H1 (cell line): ENCODE measurements around the gene GPRIN1. TPM values are rescaled to one million over a fixed set of nuclear protein-coding genes. Genes with fewer than 3 reads are reported as not detected.

ENCODE experiments used
- ASH2L ChIP-seq: fragments of 200-600, 300-600 bp; sonication (generic); IDR thresholded peaks from one replicate; pipeline ENCODE4 v1.7.1; 2017; ENCODE audit warnings: low read length
- BRCA1 ChIP-seq: IDR thresholded peaks from 2 replicates; pipeline ENCODE4 v1.6.1; 2012; ENCODE audit warnings: low read depth, low read length, improper control_type of control experiment
- CBX8 ChIP-seq: fragments of 300-800, 300-1000 bp; sonication (generic); IDR thresholded peaks from 2 replicates; pipeline ENCODE4 v1.7.1; 2016; ENCODE audit warnings: low read depth, low read length, borderline replicate concordance
- CEBPB ChIP-seq: IDR thresholded peaks from 2 replicates; pipeline ENCODE4 v1.6.1; 2012; ENCODE audit warnings: low read depth, low read length
- CHD1 ChIP-seq: IDR thresholded peaks from 2 replicates; pipeline ENCODE4 v1.6.1; 2012; ENCODE audit warnings: low read depth, low read length, improper control_type of control experiment
- E2F6 ChIP-seq: IDR thresholded peaks from 2 replicates; pipeline ENCODE4 v1.6.1; 2012; ENCODE audit warnings: inconsistent platforms
- EZH2 ChIP-seq: fragments of 200-600 bp; sonication (generic); IDR thresholded peaks from 2 replicates; pipeline ENCODE4 v1.7.1; 2012; ENCODE audit warnings: low read depth, mild to moderate bottlenecking, moderate library complexity, low read length, inconsistent platforms; ENCODE audit not compliant: severe bottlenecking
- FOSL1 ChIP-seq: IDR thresholded peaks from 2 replicates; pipeline ENCODE4 v1.6.1; 2011; ENCODE audit warnings: mild to moderate bottlenecking, low read depth, low read length, moderate library complexity; ENCODE audit not compliant: insufficient read depth
- HDAC6 ChIP-seq: IDR thresholded peaks from one replicate; pipeline ENCODE4 v1.7.1; 2012; ENCODE audit warnings: low read depth, mild to moderate bottlenecking, inconsistent platforms, low read length, moderate library complexity
- JUND ChIP-seq: IDR thresholded peaks from 2 replicates; pipeline ENCODE4 v1.6.1; 2011; ENCODE audit warnings: mild to moderate bottlenecking, improper control_type of control experiment, low read length
- KDM1A ChIP-seq: fragments of 200-600, 300-600 bp; sonication (generic); IDR thresholded peaks from 2 replicates; pipeline ENCODE4 v1.7.1; 2016; ENCODE audit warnings: mild to moderate bottlenecking, low read length, borderline replicate concordance
- PHF8 ChIP-seq: fragments of 200-600 bp; sonication (generic); conservative IDR thresholded peaks from 2 replicates; pipeline ENCODE4 v1.7.1; 2012; ENCODE audit warnings: low read depth, mild to moderate bottlenecking, inconsistent platforms, low read length, moderate library complexity
- POU5F1 ChIP-seq: IDR thresholded peaks from 2 replicates; pipeline ENCODE4 v1.6.1; 2011; ENCODE audit warnings: low read depth, mild to moderate bottlenecking, low read length, moderate library complexity
- RAD21 ChIP-seq, 2 experiments: IDR thresholded peaks in 1 of 2; conservative IDR thresholded peaks in 1 of 2; 2 replicates each; pipeline ENCODE4 v1.6.1; 2011; ENCODE audit warnings: low read depth in 2 of 2, low read length in 2 of 2, improper control_type of control experiment in 1 of 2, inconsistent platforms in 1 of 2, mild to moderate bottlenecking in 1 of 2, moderate library complexity in 1 of 2
- RBBP5 ChIP-seq: IDR thresholded peaks from 2 replicates; pipeline ENCODE4 v1.7.1; 2012; ENCODE audit warnings: low read depth, mild to moderate bottlenecking, inconsistent platforms, low read length, moderate library complexity, borderline replicate concordance
- RXRA ChIP-seq: IDR thresholded peaks from 2 replicates; pipeline ENCODE4 v1.6.1; 2011; ENCODE audit warnings: low read depth, mild to moderate bottlenecking, low read length, moderate library complexity; ENCODE audit not compliant: insufficient read depth
- SIN3A ChIP-seq, 2 experiments: IDR thresholded peaks in 1 of 2; conservative IDR thresholded peaks in 1 of 2; 2 replicates each; pipeline ENCODE4 v1.6.1; 2011 to 2012; ENCODE audit warnings: low read length in 2 of 2, improper control_type of control experiment in 1 of 2, low read depth in 1 of 2, mild to moderate bottlenecking in 1 of 2
- SIRT6 ChIP-seq: IDR thresholded peaks from one replicate; pipeline ENCODE4 v1.7.1; 2012; ENCODE audit warnings: low read length, inconsistent platforms
- SIX5 ChIP-seq: IDR thresholded peaks from 2 replicates; pipeline ENCODE4 v1.6.1; 2011; ENCODE audit warnings: mild to moderate bottlenecking, low read depth, low read length
- SP2 ChIP-seq: IDR thresholded peaks from 2 replicates; pipeline ENCODE4 v1.6.1; 2012; ENCODE audit warnings: mild to moderate bottlenecking, low read length, inconsistent platforms
- SRF ChIP-seq: IDR thresholded peaks from 2 replicates; pipeline ENCODE4 v1.6.1; 2011; ENCODE audit warnings: mild to moderate bottlenecking, low read depth, low read length, moderate library complexity
- SUZ12 ChIP-seq: fragments of 200-600 bp; sonication (generic); IDR thresholded peaks from 2 replicates; pipeline ENCODE4 v1.6.1; 2012; ENCODE audit warnings: mild to moderate bottlenecking, inconsistent platforms, low read length, moderate library complexity, mixed read lengths
- TAF1 ChIP-seq: IDR thresholded peaks from 2 replicates; pipeline ENCODE4 v1.6.1; 2011; ENCODE audit warnings: mild to moderate bottlenecking, low read depth, low read length
- TBP ChIP-seq: IDR thresholded peaks from 2 replicates; pipeline ENCODE4 v1.6.1; 2011; ENCODE audit warnings: low read depth, low read length, improper control_type of control experiment
- TEAD4 ChIP-seq: IDR thresholded peaks from 2 replicates; pipeline ENCODE4 v1.6.1; 2012; ENCODE audit warnings: low read depth, low read length, inconsistent platforms, mixed read lengths
- polyA plus RNA-seq, 7 experiments: library from polyadenylated mRNA; depleted of rRNA in 3 of 7; stranded (reverse) in 5 of 7; unstranded in 2 of 7; fragments of >200 nt in 5 of 7; fragments of 200-250 nt in 2 of 7; gene quantifications; 1 replicate in 5 of 7; 2 replicates in 1 of 7; 4 replicates in 1 of 7; pipeline versions ENCODE4 v1.2.1 to v1.2.3, GENCODE V29; 2011 to 2013; ENCODE audit warnings: missing spikeins in 2 of 7, mixed read lengths in 2 of 7
- total RNA-seq: library from RNA; stranded (reverse); fragmentation: NEBNext Ultra II Directional; extraction: Animal tissue kit (Norgen Biotek cat#: 25700); gene quantifications from 2 replicates; pipeline ENCODE4 v1.2.1, GENCODE V29; 2021

The GPRIN1 gene
- total and polyA plus RNA-seq, 2 of the 8 experiments (the other 6 are each of a cell fraction or from before 2014, with no cell fraction given), result 3.3 to 12.0 TPM

GRCh38 chr5:176647030-176647842 lies 37.3 kb upstream of the GPRIN1 start, which contains the start of gene TSPAN17 (continued):
- TF ChIP-seq TBP (peak; percentile 72), RAD21 (IDR thresholded peaks at IDR 0.05 in 1 of 2, conservative IDR thresholded peaks at IDR 0.05 in 1 of 2; ENCODE audit: low read depth in 2 of 2, low read length in 2 of 2) (peak; percentile 28 to 50; a peak in 3 of 4 replicates), SUZ12 (no peak), CBX8 (no peak), SP2 (no peak), TEAD4 (no peak), KDM1A (no peak), TAF1 (peak; percentile 80), CEBPB (no peak), FOSL1 (no peak), PHF8 (peak; percentile 53), EZH2 (no peak), SIN3A (conservative IDR thresholded peaks at IDR 0.05 in 1 of 2, IDR thresholded peaks at IDR 0.05 in 1 of 2; ENCODE audit: low read depth in 1 of 2, low read length in 2 of 2) (no peak; a peak in 1 of 4 replicates), SIRT6 (no peak), SRF (no peak), E2F6 (no peak), POU5F1 (no peak), ASH2L (no peak), JUND (no peak), RBBP5 (0 out of 2 replicates have a peak, but pooled peaks have one; percentile 24), HDAC6 (no peak), RXRA (no peak), CHD1 (no peak), BRCA1 (no peak), SIX5 (no peak)
